ENCODE measurements around the gene TYMS. TPM values are rescaled to one million over a fixed set of nuclear protein-coding genes. Genes with fewer than 3 reads are reported as not detected.
A peak's percentile ranks its signal among the peaks of the same experiment; 100 is the strongest.

The TYMS gene
- total and polyA plus RNA-seq, 2 donors (not counting 3 experiments of a cell fraction or from before 2014, with no cell fraction given) = 136 to 200 TPM

DNA sequence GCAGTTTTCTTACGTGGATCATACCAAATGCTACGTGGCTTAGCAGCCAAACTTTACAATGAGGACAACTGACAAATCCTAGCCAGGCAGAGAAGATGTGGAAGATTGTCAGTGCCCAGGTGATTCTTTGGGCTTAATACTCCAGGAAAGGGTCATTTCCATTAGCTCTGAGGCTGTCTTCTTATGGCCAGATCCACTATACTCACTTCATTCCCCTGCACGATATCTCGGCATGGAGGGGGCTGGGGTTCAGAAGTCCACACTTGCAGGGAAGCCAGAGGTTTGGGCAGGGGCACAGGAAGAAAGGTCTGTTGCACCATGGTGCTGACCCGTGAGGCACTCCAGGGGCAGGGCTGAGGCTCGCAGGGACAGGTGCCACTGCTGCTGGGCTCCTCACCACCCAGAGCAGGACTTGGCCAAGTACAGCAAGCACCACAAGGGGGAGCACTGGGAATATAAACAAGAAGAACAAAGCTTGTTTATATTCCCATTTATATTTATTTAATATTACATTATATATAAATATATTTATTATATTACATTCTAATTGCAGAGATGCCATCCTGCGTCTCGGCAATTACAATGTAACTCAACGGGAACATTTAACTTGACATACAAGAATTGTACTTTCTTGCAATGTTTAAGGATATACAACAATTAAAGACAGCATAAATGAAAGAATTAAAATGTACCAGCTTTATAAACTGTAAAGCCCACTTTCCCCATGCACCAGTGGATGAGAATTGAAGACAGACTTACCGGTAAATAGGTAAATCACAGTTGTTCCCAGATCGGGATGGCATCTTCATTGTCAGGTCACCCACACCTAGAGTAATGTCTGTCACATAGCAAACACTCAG is 33.5 kb upstream of the TYMS start:
- peak; percentile 74 for FAIRE-seq

More for the DNA sequence above, 33.5 kb upstream of the TYMS start:
- Histone ChIP-seq H3K36me3 (ENCODE audit: control insufficient read depth in 2 of 2, extremely low read depth in 1 of 2, insufficient read depth in 2 of 2, low read length in 2 of 2) (no peaks in the 10 kb centered on the region), H3K27ac (ENCODE audit: insufficient read depth, low read depth, low read length) (no peak overlapping the region), H2AFZ (ENCODE audit: low read depth, low read length) (no peak overlapping the region), H3K4me2 (ENCODE audit: insufficient read depth, low read length) (no peak overlapping the region), H3K9ac (replicated peaks; ENCODE audit: extremely low read depth, insufficient read depth, low read length) (no peak overlapping the region), H3K9me1 (replicated peaks; ENCODE audit: control insufficient read depth, extremely low read depth, insufficient read depth, low read length) (no peaks in the 10 kb centered on the region), H3K79me2 (ENCODE audit: control insufficient read depth, insufficient read depth, low read length) (no peaks in the 10 kb centered on the region), H3K4me3 (replicated peaks in 1 of 3; ENCODE audit: insufficient read depth in 1 of 3, low read depth in 1 of 3, low read length in 3 of 3) (no peak overlapping the region), H4K20me1 (replicated peaks; ENCODE audit: control insufficient read depth, extremely low read depth, insufficient read depth, low read length) (no peaks in the 10 kb centered on the region), H3K9me3 (replicated peaks; ENCODE audit: control insufficient read depth, insufficient read depth, low read length) (no peaks in the 10 kb centered on the region), H3K27me3 (ENCODE audit: control insufficient read depth in 2 of 2, insufficient read depth in 2 of 2, low read length in 2 of 2) (peaks cover 0 to 2% of the 10 kb centered on the region in 2 experiments), H3K4me1 (ENCODE audit: control insufficient read depth, extremely low read depth, insufficient read depth, low read length) (no peaks in the 10 kb centered on the region)
- CTCF ChIA-PET = interaction anchor here (0.6 to 12.1 kb wide), 61 partner anchors 8 to 1923 kb away, joined by 3 to 652 read pairs (median 4); partner anchors contain the start of genes ENOSF1, THOC1, TYMS and USP14
- DNase-seq (ENCODE audit: low read depth, low spot score) = peak; percentile 64
- POLR2A ChIA-PET = interaction anchor here (1.0 kb wide), 1 partner anchor 44 kb away, joined by 3 read pairs; no protein-coding TSS in a partner anchor
- TF ChIP-seq GATA2 (IDR thresholded peaks at IDR 0.05; ENCODE audit: insufficient read depth, insufficient read length, low read depth, low read length) = no peak
- TF ChIP-seq, protein P1, sequence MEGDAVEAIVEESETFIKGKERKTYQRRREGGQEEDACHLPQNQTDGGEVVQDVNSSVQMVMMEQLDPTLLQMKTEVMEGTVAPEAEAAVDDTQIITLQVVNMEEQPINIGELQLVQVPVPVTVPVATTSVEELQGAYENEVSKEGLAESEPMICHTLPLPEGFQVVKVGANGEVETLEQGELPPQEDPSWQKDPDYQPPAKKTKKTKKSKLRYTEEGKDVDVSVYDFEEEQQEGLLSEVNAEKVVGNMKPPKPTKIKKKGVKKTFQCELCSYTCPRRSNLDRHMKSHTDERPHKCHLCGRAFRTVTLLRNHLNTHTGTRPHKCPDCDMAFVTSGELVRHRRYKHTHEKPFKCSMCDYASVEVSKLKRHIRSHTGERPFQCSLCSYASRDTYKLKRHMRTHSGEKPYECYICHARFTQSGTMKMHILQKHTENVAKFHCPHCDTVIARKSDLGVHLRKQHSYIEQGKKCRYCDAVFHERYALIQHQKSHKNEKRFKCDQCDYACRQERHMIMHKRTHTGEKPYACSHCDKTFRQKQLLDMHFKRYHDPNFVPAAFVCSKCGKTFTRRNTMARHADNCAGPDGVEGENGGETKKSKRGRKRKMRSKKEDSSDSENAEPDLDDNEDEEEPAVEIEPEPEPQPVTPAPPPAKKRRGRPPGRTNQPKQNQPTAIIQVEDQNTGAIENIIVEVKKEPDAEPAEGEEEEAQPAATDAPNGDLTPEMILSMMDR (IDR thresholded peaks at IDR 0.05; ENCODE audit: extremely low read depth in 1 of 2, insufficient read depth in 1 of 2, low read depth in 1 of 2, low read length in 2 of 2) = peak; percentile 55 to 78
- BruUV-seq (replicated peaks) = no TSS peak
- intact Hi-C loops (cut with micrococcal nuclease) (loop anchor here (1.0 to 2.0 kb wide), 5 partner anchors 33 to 215 kb away; partner anchors contain the start of gene TYMS), dilution Hi-C loops (cut with MboI; ENCODE audit: extremely low pct_ligation_motif_present, low sequenced_read_pairs) (no loop called here)
